ENCODE measurements around the gene PARL. TPM values are rescaled to one million over a fixed set of nuclear protein-coding genes. Genes with fewer than 3 reads are reported as not detected.

The PARL gene
- total and polyA plus RNA-seq, 2 of the 13 experiments (the other 11 are each of a cell fraction or from before 2014, with no cell fraction given), result 46.3 to 58.6 TPM

DNA sequence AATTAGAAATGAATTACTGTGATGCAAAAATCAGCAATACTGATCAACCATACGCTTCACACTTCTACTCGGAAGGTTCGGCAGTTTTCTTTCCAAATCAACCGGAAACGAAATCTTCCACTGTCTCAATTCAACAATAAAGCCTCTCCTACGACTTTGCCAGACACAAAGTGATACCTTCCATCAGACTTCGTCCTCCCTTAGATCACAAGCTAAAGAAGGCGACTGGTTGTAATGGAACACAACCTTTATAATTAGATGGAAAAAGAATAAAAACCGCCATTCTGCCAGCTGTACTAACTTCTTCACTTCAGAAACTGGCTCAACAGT is 618 bp downstream of the PARL start:
- peak overlapping the region; percentile 71 for H3K27ac ChIP-seq (ENCODE audit: extremely low read length, insufficient read depth, low read length)
- FAIRE-seq, result no peak
- no peaks in the 10 kb centered on the region for H3K9me3 ChIP-seq (ENCODE audit: low read length)
- no peak for ATAC-seq
- ChIA-PET CTCF (ENCODE audit: low intra/inter-chr PET ratio, low total read pairs) (no interaction called here), POLR2A (interaction anchor here (1.0 to 1.7 kb wide), 7 partner anchors 9 to 250 kb away, joined by 3 to 9 read pairs (median 5); no protein-coding TSS in a partner anchor)
- H3K36me3 ChIP-seq (replicated peaks in 1 of 2; ENCODE audit: control insufficient read depth in 1 of 2, insufficient read depth in 2 of 2, low read length in 2 of 2), result peaks cover 0 to 7% of the 10 kb centered on the region in 2 experiments; a peak in 2 of 5 replicates
- H3K4me3 ChIP-seq (replicated peaks in 1 of 3; ENCODE audit: insufficient read depth in 1 of 3, low read depth in 2 of 3, low read length in 3 of 3), result peak overlapping the region; percentile 84 to 89 (median 84)
- no peak for DNase-seq (ENCODE audit: low spot score)
- H2AFZ ChIP-seq (ENCODE audit: low read length), result no peak overlapping the region
- H3K27me3 ChIP-seq (ENCODE audit: control insufficient read depth in 1 of 2, insufficient read depth in 2 of 2, low read length in 2 of 2), result no peaks in the 10 kb centered on the region; a peak in 1 of 5 replicates
- peak overlapping the region; percentile 80 for H3K9ac ChIP-seq (ENCODE audit: insufficient read depth, low read depth, low read length)
- in situ Hi-C loops (cut with HindIII; ENCODE audit: extremely low pct_ligation_motif_present, low pct_unique_long_range_greater_than_20kb) (loop anchor here (25.0 kb wide), 1 partner anchor 253 kb away; the partner anchor contains the start of gene EIF2B5), intact Hi-C loops (cut with micrococcal nuclease; ENCODE audit: unreplicated experiment) (loop anchor here (5.0 kb wide), 1 partner anchor 417 kb away; no protein-coding TSS in a partner anchor)
- no TSS peak for BruUV-seq (replicated peaks)
- WGBS (ENCODE audit: low lambda C conversion rate), result 2% methylated on average over 9 of the region's 9 CpGs
- TF ChIP-seq, protein P1, sequence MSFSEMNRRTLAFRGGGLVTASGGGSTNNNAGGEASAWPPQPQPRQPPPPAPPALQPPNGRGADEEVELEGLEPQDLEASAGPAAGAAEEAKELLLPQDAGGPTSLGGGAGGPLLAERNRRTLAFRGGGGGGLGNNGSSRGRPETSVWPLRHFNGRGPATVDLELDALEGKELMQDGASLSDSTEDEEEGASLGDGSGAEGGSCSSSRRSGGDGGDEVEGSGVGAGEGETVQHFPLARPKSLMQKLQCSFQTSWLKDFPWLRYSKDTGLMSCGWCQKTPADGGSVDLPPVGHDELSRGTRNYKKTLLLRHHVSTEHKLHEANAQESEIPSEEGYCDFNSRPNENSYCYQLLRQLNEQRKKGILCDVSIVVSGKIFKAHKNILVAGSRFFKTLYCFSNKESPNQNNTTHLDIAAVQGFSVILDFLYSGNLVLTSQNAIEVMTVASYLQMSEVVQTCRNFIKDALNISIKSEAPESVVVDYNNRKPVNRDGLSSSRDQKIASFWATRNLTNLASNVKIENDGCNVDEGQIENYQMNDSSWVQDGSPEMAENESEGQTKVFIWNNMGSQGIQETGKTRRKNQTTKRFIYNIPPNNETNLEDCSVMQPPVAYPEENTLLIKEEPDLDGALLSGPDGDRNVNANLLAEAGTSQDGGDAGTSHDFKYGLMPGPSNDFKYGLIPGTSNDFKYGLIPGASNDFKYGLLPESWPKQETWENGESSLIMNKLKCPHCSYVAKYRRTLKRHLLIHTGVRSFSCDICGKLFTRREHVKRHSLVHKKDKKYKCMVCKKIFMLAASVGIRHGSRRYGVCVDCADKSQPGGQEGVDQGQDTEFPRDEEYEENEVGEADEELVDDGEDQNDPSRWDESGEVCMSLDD (CRISPR knock-in tag; IDR thresholded peaks at IDR 0.05; ENCODE audit: borderline replicate concordance), result 0 out of 2 replicates have a peak, but pooled peaks have one; percentile 33
- 0 out of 2 replicates have a peak, but pooled peaks have one; percentile 18 for TF ChIP-seq NKX3-1 (CRISPR knock-in tag; IDR thresholded peaks at IDR 0.05)
- TF ChIP-seq, protein P2, sequence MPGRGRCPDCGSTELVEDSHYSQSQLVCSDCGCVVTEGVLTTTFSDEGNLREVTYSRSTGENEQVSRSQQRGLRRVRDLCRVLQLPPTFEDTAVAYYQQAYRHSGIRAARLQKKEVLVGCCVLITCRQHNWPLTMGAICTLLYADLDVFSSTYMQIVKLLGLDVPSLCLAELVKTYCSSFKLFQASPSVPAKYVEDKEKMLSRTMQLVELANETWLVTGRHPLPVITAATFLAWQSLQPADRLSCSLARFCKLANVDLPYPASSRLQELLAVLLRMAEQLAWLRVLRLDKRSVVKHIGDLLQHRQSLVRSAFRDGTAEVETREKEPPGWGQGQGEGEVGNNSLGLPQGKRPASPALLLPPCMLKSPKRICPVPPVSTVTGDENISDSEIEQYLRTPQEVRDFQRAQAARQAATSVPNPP (CRISPR knock-in tag; IDR thresholded peaks at IDR 0.05), result no peak
- H4K20me1 ChIP-seq (ENCODE audit: insufficient read depth, low read length), result peaks cover 7% of the 10 kb centered on the region; the same call in 1 of the 2 replicates
- peak overlapping the region; percentile 97 for H3K4me2 ChIP-seq (ENCODE audit: low read depth, low read length)
- H3K79me2 ChIP-seq (ENCODE audit: insufficient read depth, low read length), result peaks cover 47% of the 10 kb centered on the region
- H3K4me1 ChIP-seq (ENCODE audit: insufficient read depth, low read length), result peaks cover 22% of the 10 kb centered on the region; the same call in 1 of the 2 replicates

All from HepG2 (cell line).